ENCODE measurements around the gene PRODH.
"Not testable (repeated sequence)": the region's sequence is repeated elsewhere in the genome, so short reads cannot be mapped to it uniquely, and the experiment has no call there.

Gene PRODH

GRCh38 chr22:18935889-18936529, at the start of gene PRODH:
TSS of gene PRODH (minus strand) at chr22:18936293. CDS start at chr22:18936287, 6 bp downstream.
- no peak for DNase-seq

DNA sequence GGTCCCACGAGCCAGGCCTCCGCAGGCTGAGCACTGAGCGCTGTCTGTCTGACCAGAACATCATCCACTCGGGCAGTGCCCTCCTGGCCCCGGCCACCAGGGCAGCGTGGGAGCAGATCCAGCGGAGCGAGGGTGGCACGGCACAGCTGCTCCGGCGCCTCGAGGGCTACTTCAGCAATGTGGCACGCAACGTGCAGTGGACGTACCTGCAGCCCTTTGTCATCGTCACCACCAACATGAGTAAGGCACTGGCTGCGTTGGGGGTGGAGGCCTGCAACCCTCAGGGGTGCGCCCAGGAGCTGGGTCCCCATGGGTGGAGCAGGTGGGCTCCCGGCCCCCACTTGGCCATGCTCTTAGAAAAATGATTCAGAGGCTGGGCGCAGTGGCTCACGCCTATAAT, 49.7 kb upstream of the PRODH start:
- no peak for DNase-seq

DNA sequence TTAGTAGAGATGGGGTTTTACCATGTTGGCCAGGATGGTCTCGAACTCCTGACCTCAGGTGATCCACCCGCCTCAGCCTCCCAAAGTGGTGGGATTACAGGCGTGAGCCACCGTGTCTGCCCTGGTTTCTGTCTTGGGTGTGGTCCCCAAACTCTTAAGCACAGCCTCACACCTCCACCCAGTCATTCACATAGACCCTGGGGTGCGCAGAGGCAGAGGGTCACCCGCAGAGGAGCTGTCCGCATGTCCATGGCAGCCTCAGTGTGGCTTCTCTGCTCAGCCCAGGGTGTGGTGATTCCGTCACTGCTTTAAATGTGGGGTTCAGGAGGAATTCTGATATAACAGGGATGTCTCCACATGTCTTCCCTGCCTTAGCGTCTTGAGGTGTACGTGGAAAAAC, 48.5 kb upstream of the PRODH start:
- DNase-seq, result no peak

DNA sequence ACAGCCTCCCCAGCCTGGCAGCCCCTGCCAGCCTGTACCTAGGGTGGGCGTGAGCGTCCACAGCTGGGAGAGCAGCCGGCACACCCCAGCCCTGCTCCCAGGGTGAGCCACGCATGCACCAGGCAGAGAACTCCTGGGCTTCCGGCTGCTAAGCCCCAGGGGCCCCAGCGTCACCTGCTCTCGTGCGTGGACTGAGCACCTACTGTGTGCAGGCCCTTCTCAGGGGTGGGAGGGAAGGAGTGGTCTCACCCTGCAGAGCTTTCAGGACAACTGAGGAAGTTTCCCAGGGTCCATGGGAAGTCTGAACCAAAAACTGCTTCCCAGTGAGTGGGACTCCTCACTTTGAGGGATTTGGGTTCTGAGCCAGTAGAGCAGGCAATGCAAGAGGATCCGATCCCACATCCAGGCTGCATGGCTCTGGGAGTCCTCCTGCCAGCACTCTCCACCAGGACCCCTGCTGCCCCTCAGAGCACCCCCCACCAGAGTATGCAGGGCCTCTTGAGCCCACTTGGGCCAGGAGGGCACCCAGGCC, 47.1 kb upstream of the PRODH start:
- DNase-seq, result no peak

GRCh38 chr22:18980829-18981228, 44.7 kb upstream of the PRODH start:
- DNase-seq, result no peak

GRCh38 chr22:18979957-18980356, 43.9 kb upstream of the PRODH start:
- DNase-seq, result no peak

DNA sequence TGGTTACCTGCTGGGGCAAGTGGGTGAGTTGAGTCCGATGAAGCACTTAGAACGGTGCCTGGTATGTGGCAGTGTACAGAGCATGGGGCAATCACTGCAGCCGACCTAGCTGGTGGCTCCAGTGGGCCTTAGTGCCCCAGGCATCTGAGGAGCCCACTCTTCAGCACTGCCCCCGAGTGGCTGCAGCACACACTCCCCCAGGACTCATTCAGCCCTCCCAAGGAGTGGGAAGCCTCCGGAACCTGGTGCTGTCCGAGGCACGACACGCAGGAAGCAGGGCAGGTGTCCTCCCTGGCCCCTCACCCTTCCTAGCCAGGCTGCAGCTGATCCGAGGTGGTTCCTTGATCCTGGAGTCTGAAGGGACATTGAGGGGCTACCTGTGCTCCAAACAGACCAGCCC, 42.4 kb upstream of the PRODH start:
- DNase-seq, result no peak

DNA sequence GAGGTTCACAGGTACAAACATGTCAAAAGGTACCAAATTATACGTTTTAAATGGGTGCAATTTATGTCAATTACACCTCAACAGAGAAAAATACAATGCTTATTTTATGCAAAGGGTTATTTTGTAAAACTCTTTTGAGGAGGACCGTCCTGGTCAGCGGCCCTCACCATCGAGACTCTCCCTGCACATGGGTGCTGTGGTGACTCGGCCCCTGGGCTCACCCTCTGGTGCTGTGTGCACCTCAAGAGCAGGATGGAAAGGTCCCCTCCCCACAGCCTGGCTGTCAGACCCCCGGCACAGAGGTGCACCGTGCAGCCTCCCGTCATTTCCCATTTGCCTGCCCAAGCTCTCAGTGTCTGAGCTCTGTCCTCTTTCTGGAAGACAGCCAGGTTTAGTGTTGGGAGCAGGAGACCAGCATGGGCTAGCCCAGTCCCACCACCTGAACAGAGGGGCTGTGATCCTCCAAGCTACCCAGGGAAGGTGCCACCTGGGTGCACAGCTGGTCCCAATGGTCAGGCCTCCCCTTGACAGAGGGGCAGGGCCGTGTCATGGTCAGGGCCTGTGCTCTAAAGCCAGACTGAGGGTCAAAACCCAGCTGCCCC, 41.8 kb upstream of the PRODH start:
- no peak for DNase-seq

- DNase-seq, result no peak
These were observed 40.2 kb upstream of the PRODH start for GRCh38 chr22:18976197-18976751.

DNA sequence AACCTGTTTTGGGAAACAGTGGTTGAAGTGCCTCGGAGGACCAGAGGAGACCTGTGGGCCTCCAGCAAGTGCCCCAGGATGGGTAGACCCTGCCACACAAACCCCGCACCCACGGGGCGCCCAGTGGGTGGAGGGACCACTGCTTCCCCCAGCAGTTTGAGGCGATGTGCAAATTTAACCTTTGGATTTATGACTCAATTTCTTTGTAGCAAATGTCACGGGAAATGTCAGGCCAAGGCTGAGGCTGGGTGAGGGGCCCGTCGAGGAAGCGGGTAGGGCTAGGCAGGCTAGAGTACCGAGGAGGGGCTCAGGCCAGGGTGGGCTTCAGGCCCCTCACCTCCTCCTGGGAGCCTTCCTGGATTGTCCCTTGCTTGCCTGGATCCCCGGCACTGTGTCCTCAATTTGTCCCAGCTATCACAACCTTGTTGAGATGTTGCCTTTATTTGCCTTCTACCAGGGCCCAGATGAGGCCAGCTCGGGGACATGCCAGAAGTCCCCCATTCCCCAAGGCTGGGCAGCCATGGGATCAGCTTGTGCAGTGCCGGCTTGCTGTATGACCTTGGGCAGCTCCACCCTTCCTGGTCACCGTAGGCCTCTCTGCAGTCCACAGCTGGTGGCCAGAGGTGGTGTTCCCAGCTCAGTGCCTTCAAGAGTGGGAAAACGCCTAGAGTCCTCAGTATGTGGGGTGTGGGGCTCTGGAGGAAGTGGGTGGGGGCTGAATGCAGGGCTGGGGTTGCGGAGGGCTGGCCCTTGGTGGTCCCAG, 39.5 kb upstream of the PRODH start:
- DNase-seq, result no peak

- DNase-seq, result no peak
These were observed 38.5 kb upstream of the PRODH start for GRCh38 chr22:18974477-18975180.

- no peak for DNase-seq
These were observed 37.4 kb upstream of the PRODH start for GRCh38 chr22:18973264-18974031.

DNA sequence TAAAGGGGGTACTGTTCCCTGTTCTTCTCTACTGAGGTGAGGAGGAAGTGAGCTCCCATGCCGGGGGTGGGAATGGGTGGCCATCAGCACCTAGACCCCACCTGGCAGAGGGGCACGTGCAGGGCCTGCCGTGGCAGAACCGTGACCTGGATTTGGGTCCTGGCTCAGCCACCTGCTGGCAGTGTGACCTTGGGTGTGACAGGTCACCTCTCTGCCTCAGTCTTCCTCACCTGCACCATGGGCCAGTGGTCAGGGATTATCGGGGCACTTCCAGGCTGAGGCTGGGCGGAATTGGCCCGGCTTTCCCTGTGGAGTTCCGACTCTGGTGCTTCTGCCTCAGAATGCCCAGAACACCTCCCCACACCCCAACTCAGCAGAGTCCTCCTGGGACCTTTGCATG, 36.5 kb upstream of the PRODH start:
- not testable (repeated sequence) for DNase-seq

DNA sequence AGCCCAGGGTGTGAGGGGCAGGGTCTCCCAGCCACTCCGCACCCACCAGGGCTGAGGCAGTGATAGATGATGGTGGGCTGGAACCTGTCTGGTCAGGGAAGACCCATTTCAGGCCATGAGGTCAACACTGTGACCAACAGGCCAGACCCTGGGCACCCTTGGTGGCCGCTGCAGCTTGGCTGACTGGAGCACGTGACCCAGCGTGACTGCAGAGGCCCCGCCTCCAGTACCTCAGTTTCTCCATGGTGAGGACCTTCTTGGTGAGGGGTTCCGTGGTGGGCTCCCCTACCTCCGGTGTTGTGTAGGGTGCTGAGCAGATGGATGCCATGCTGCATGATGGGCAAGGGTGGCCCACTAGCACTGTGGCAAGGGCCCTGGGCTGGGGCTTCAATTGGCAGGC, 35.9 kb upstream of the PRODH start:
- DNase-seq, result not testable (repeated sequence)

GRCh38 chr22:18971321-18971751, 35.2 kb upstream of the PRODH start:
- DNase-seq, result no peak

DNA sequence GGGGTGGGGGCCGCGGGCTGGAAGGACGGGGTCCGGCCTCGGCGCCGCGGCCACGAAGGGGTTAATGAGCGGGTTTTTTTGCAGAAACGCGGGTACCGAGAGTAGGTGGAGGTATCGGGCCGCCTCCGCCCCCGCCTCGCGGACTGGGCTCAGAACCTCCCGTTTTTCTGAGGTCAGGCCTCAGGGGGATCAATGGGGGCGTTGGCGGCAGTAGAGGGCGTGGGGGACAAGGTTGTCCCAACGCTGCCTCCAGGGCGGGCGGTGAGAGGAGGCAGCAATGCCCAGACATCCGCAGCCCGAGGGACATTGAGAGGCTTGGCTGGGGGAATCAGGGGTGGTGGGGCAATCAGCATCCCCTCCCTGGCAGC, 34.8 kb upstream of the PRODH start:
- no peak for DNase-seq

DNA sequence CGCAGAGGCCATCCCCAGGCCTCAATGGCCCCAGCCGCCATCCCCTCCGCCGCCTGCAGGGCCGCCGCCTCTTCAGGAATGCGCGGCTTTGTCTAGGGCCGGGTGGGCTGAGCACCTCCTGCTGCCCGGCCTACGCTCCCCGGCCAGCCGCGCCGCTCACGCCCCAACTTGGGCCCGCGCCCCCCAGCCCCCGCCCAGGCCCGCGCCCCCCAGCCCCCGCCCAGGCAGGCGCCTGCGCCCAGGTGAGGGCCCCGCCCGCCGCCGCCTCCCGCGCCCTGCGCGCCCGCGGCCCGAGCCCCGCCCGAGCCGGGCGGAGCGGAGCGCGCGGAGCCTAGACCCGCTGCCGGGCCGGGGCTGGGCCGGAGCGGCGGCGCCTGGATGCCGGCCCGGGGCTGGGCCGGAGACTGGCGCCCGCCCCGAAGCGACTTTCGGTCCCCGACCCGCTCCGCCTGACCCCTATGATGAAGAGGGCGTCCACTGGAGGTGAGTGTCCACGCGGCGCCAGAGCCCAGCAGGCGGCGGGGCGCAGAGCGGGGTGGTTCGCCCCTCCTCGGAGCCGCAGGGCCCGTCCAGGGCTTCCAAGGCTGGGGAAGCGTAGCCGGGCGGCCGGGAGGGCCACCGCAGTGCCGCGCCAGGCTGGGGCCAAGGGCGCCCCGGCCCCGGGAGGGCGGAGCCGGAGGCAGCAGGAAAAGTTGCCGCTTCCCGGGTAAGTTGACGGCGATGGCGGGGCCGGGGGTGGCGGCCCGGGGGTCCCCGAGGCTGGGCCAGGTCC, 34.3 kb upstream of the PRODH start:
- peak; percentile 42 for DNase-seq

DNA sequence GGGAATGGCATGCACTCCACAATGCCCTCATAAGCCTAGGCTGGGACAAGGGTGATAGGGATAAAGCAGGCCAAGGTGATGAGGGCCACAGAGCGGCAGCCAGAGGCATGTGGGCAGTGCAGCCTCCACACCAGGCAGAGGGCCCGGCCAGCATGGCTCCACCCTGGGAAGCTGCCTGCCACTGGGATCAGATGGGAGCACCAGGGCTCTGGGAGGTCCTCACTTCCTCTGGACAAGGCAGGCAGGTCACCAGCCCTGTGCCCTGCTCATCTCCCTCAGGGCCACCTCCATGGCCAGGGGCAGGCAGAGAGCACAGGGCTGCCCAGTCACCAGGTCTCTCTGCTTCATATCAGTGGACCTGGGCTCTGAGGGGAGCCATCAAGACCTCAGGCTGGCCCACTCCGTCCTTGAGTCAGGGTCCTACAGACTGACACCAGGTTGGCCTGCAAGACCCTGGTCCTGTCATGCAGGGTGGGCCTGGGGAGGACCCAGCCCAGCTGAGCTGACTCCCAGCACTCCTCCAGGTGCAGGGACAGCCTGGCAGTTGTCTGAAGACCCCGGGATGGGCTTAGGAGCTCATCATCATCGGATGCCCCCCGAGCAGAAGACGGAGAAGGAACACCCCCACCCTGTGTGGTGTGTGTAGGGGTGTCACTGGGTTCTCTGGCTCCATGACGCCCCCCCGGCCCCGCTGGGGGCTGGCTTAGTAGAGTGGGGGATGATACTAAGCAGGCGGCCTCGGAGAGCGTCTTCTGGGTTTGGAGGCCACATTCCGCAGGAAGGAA, 33.3 kb upstream of the PRODH start:
- DNase-seq, result not testable (repeated sequence)

DNA sequence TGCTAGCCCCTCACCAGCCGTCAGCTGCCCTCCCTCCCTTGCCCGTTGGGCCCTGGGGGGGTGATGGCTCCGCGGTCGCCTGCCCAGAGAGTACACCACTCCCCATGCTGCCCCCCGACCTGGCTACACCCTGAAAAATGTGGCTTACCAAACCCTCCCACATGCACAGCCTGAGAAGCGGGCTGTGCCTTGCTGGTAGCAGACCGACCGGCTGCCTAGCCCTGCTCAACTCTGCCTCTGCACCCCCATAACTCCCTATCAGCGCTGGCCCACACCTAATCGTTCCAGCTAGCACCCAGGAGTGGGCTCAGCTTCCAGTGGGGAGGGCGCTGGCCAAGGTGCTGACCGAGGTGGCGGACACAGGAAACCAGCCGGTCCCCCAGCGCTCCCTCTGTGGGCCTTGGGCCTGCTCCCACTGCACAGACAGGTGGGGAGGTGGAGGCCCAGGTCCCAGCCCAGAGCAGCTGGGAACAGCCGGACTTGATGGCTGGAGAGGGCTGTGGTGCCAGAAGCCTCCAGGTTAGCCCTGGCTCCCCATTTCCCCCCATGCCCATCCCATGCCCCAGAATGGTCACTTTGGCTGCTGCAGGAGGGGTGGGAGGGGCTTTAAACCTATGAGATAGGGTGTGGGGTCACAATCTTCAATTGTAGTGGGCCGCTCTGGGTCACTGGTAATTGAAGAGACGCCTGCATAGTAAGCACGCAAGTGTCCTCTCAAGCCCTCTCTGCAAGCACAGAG, 32.1 kb upstream of the PRODH start:
- no peak for DNase-seq

Data from activated T-cell treated with anti-CD3 and anti-CD28 coated beads, Interleukin-2, amount 50 U/mL, for 1 hour (primary cell).